DND-41 (cell line): ENCODE results near the gene MAGI1.

Source experiments
- EZH2 ChIP-seq: IDR thresholded peaks from 3 replicates; pipeline ENCODE4 v1.6.1; 2012; ENCODE audit warnings: borderline replicate concordance, low read depth, mild to moderate bottlenecking, moderate library complexity, low read length, inconsistent platforms; ENCODE audit not compliant: severe bottlenecking
- TF ChIP-seq, protein P1 (sequence below): IDR thresholded peaks from 2 replicates; pipeline ENCODE4 v1.5.1; 2012; ENCODE audit warnings: borderline replicate concordance, low read length, moderate library complexity, mild to moderate bottlenecking; ENCODE audit not compliant: poor library complexity, severe bottlenecking; ENCODE audit errors: extremely low read depth

DNA sequence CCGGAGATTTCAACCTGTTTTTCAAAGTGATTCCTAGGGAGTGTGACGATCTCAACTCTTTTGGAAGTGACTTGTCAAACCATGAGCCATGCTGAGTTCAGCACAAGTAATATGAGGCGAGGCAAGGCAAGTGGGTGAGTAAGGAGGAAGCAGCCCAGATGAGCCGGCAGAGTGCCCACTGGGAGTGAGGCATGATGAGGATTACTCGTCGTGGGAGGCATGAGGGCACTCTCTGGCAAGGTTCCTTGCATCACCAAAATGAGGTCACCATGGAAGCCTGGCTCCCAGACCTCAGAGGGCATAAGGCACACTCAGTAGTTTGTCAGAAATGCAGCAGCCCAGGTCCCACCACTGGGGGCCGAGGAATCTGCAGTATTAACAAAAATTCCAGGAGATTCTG lies 636.1 kb downstream of the MAGI1 start:
- TF ChIP-seq, protein P1, sequence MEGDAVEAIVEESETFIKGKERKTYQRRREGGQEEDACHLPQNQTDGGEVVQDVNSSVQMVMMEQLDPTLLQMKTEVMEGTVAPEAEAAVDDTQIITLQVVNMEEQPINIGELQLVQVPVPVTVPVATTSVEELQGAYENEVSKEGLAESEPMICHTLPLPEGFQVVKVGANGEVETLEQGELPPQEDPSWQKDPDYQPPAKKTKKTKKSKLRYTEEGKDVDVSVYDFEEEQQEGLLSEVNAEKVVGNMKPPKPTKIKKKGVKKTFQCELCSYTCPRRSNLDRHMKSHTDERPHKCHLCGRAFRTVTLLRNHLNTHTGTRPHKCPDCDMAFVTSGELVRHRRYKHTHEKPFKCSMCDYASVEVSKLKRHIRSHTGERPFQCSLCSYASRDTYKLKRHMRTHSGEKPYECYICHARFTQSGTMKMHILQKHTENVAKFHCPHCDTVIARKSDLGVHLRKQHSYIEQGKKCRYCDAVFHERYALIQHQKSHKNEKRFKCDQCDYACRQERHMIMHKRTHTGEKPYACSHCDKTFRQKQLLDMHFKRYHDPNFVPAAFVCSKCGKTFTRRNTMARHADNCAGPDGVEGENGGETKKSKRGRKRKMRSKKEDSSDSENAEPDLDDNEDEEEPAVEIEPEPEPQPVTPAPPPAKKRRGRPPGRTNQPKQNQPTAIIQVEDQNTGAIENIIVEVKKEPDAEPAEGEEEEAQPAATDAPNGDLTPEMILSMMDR = no peak
- TF ChIP-seq EZH2 = no peak
